Uterus (tissue), 4 donors: ENCODE results near the gene SUFU. TPM values are rescaled to one million over a fixed set of nuclear protein-coding genes. Genes with fewer than 3 reads are reported as not detected.

Source experiments
- DNase-seq, 2 donors: peaks; one replicate each; pipeline ENCODE4 v3.0.0-alpha.2; 2019 to 2020
- H3K27ac ChIP-seq, 2 donors: fragments of 200-600 bp; sonication (generic); 1 replicate in 1 of 2; 2 replicates in 1 of 2; pipeline ENCODE4 v1.5.1; 2016 to 2018
- H3K27me3 ChIP-seq, 2 donors: fragments of 200-600 bp; sonication (generic); one replicate each; pipeline ENCODE4 v1.5.1; 2018 to 2019; ENCODE audit warnings: control low read depth in 1 of 2
- H3K36me3 ChIP-seq, 2 donors: fragments of 200-600 bp; sonication (generic); one replicate each; pipeline ENCODE4 v1.5.1; 2019; ENCODE audit warnings: control low read depth in 1 of 2
- H3K4me1 ChIP-seq, 2 donors: fragments of 200-600 bp; sonication (generic); one replicate each; pipeline ENCODE4 v1.5.1; 2018 to 2019; ENCODE audit warnings: control low read depth in 1 of 2
- H3K4me3 ChIP-seq, 2 donors: fragments of 200-600 bp; sonication (generic); 1 replicate in 1 of 2; 2 replicates in 1 of 2; pipeline ENCODE4 v1.5.1; 2018 to 2019; ENCODE audit warnings: mild to moderate bottlenecking in 1 of 2
- H3K9me3 ChIP-seq, 2 donors: fragments of 200-600 bp; sonication (generic); one replicate each; pipeline ENCODE4 v1.5.1; 2019; ENCODE audit warnings: control low read depth in 1 of 2
- CTCF ChIP-seq, 4 experiments: fragments of 200-600 bp in 2 of 4; fragments of 450-650 bp in 2 of 4; sonication (generic) in 2 of 4; IDR thresholded peaks; one replicate each; pipeline ENCODE4 v1.5.1; 2016 to 2019; ENCODE audit warnings: antibody characterized with exemption in 4 of 4, mild to moderate bottlenecking in 2 of 4, moderate library complexity in 1 of 4
- POLR2A ChIP-seq, 2 donors: fragments of 450-650 bp; IDR thresholded peaks; one replicate each; pipeline ENCODE4 v1.6.1; 2016; ENCODE audit warnings: antibody characterized with exemption in 2 of 2, mild to moderate bottlenecking in 1 of 2, moderate library complexity in 1 of 2
- intact Hi-C: fragments of 100-400 bp; cut with DNase I; formaldehyde crosslinking; loops from one replicate; pipeline ENCODE4 v1.15.1; 2023; ENCODE audit warnings: low total_unique reads
- total RNA-seq, 4 donors: library from RNA; depleted of rRNA in 3 of 4; stranded (reverse); fragments of >200 nt in 3 of 4; gene quantifications; one replicate each; pipeline versions ENCODE4 v1.1.0 to v1.2.4, GENCODE V29; 2014 to 2023
- donor health status: DM: yes; HTN: yes; CAD: no.

Gene SUFU
- total RNA-seq, 4 donors from 2014 or later = 2.8 to 20.7 (median 12.3) TPM

DNA sequence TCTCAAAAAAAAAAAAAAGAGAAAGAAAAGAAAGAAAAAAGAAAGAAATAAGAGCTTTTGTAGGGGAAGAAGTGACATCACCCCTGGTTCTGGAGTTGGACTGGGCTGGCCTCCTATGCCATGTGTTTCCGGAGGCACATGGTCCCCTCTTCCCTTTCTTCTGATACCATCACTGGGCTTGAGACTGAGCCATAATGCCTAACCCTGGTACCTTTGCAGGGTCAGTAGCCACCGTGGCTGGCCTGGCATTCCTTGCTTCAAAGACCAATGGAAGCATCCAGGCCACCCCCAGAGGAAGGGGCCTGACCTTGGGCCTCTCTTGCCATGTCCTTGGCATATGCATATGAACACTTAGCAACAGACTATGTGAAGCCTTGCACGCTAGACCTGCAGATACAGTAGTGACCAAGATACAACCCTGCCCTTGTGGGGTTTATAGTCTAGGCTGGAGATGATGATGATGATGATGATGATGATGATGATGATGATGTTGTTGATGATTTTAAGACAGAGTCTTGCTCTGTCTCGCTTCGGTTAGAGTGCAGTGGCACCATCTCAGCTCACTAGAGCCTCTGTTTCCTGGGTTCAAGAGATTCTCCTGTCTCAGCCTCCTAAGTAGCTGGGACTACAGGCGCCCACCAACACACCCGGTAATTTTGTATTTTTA is 31.8 kb downstream of the SUFU start:
- no peak for TF ChIP-seq CTCF (IDR thresholded peaks at IDR 0.05)
- TF ChIP-seq POLR2A (IDR thresholded peaks at IDR 0.05) = no peak
- no peaks in the 10 kb centered on the region for H3K36me3 ChIP-seq
- no peaks in the 10 kb centered on the region for H3K4me1 ChIP-seq
- intact Hi-C loops = no loop called here
- no peak overlapping the region for H3K4me3 ChIP-seq
- no peak for DNase-seq
- no peaks in the 10 kb centered on the region for H3K27me3 ChIP-seq
- no peaks in the 10 kb centered on the region for H3K9me3 ChIP-seq
- H3K27ac ChIP-seq = no peak overlapping the region

DNA sequence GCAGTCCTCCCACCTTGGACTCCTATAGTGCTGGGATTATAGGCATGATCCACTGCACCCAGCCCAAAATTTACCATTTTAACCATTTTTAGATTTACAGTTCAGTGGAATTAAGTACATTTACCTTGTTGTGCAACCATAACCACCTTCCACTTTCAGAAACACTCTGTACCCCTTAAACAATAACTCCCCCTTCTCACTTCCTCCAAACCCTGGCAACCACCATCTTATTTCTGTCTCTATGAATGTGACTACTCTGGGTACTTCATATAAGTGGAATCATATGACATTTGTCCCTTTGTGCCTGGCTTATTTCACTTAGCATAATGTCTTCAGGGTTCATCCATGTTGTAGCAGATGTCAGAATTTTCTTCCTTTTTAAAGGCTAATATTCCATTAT is 33.6 kb downstream of the SUFU start:
- no peaks in the 10 kb centered on the region for H3K27me3 ChIP-seq
- no peaks in the 10 kb centered on the region for H3K4me1 ChIP-seq
- H3K9me3 ChIP-seq = no peaks in the 10 kb centered on the region
- no peak overlapping the region for H3K4me3 ChIP-seq
- no peak for TF ChIP-seq POLR2A (IDR thresholded peaks at IDR 0.05)
- no peak for TF ChIP-seq CTCF (IDR thresholded peaks at IDR 0.05)
- DNase-seq = no peak
- intact Hi-C loops = no loop called here
- H3K27ac ChIP-seq = no peak overlapping the region
- no peaks in the 10 kb centered on the region for H3K36me3 ChIP-seq

GRCh38 chr10:102537948-102538347 is 34.2 kb downstream of the SUFU start:
- no peak for DNase-seq
- no peak for TF ChIP-seq POLR2A (IDR thresholded peaks at IDR 0.05)
- TF ChIP-seq CTCF (IDR thresholded peaks at IDR 0.05) = no peak

GRCh38 chr10:102538811-102539210 is 35.0 kb downstream of the SUFU start:
- H3K36me3 ChIP-seq = no peaks in the 10 kb centered on the region
- no peak for TF ChIP-seq CTCF (IDR thresholded peaks at IDR 0.05)
- TF ChIP-seq POLR2A (IDR thresholded peaks at IDR 0.05) = no peak
- H3K9me3 ChIP-seq = no peaks in the 10 kb centered on the region
- no peak overlapping the region for H3K27ac ChIP-seq
- no peaks in the 10 kb centered on the region for H3K4me1 ChIP-seq
- DNase-seq = no peak
- intact Hi-C loops = no loop called here
- H3K27me3 ChIP-seq = no peaks in the 10 kb centered on the region
- no peak overlapping the region for H3K4me3 ChIP-seq

More at GRCh38 chr10:102537948-102538347, 34.2 kb downstream of the SUFU start:
- H3K4me3 ChIP-seq = no peak overlapping the region
- no peaks in the 10 kb centered on the region for H3K36me3 ChIP-seq
- no peaks in the 10 kb centered on the region for H3K27me3 ChIP-seq
- no peaks in the 10 kb centered on the region for H3K9me3 ChIP-seq
- H3K4me1 ChIP-seq = no peaks in the 10 kb centered on the region
- no peak overlapping the region for H3K27ac ChIP-seq
- intact Hi-C loops = no loop called here

GRCh38 chr10:102540023-102540422 is 36.3 kb downstream of the SUFU start:
- TF ChIP-seq POLR2A (IDR thresholded peaks at IDR 0.05) (no peak), CTCF (IDR thresholded peaks at IDR 0.05) (no peak)
- Histone ChIP-seq H3K4me3 (no peak overlapping the region), H3K27me3 (no peaks in the 10 kb centered on the region), H3K4me1 (no peaks in the 10 kb centered on the region), H3K27ac (no peak overlapping the region), H3K36me3 (no peaks in the 10 kb centered on the region), H3K9me3 (no peaks in the 10 kb centered on the region)
- intact Hi-C loops = no loop called here
- DNase-seq = no peak
